CD14-positive monocyte (primary cell): Measurements from ENCODE around the gene RRBP1. TPM values are rescaled to one million over a fixed set of nuclear protein-coding genes. Genes with fewer than 3 reads are reported as not detected.

Experiments
- DNase-seq, 3 donors: peaks; one replicate each; pipeline ENCODE4 v3.0.0-alpha.2; 2011 to 2022
- H2AFZ ChIP-seq: 2 replicates; pipeline ENCODE4 v1.6.0; 2012; ENCODE audit warnings: mild to moderate bottlenecking, low read depth, low read length, inconsistent platforms; ENCODE audit not compliant: insufficient read depth, poor library complexity, severe bottlenecking
- H3K27ac ChIP-seq, 2 donors: 1 replicate in 1 of 2; 2 replicates in 1 of 2; pipeline ENCODE4 v1.5.1; 2012 to 2013; ENCODE audit warnings: low read length in 2 of 2, control low read depth in 1 of 2, inconsistent platforms in 1 of 2, low read depth in 1 of 2, mild to moderate bottlenecking in 1 of 2
- H3K27me3 ChIP-seq, 2 donors: one replicate each; pipeline versions ENCODE4 v1.6.0 to v1.6.1; 2011 to 2013; ENCODE audit warnings: low read length in 2 of 2; ENCODE audit not compliant: control insufficient read depth in 2 of 2, insufficient read depth in 2 of 2
- H3K36me3 ChIP-seq, 2 donors: replicated peaks in 1 of 2; 1 replicate in 1 of 2; 2 replicates in 1 of 2; pipeline versions ENCODE4 v1.5.1 to v1.6.1; 2012 to 2013; ENCODE audit warnings: low read length in 2 of 2, control low read depth in 1 of 2, inconsistent platforms in 1 of 2, mild to moderate bottlenecking in 1 of 2; ENCODE audit not compliant: insufficient read depth in 2 of 2, control insufficient read depth in 1 of 2
- H3K4me1 ChIP-seq, 2 donors: 1 replicate in 1 of 2; 2 replicates in 1 of 2; pipeline versions ENCODE4 v1.5.1 to v1.6.1; 2012 to 2013; ENCODE audit warnings: low read length in 2 of 2, control low read depth in 1 of 2, inconsistent platforms in 1 of 2, mild to moderate bottlenecking in 1 of 2, moderate library complexity in 1 of 2; ENCODE audit not compliant: insufficient read depth in 2 of 2, control insufficient read depth in 1 of 2
- H3K4me2 ChIP-seq: replicated peaks from 2 replicates; pipeline ENCODE3; 2012; ENCODE audit warnings: low read length, moderate library complexity, mild to moderate bottlenecking; ENCODE audit not compliant: poor library complexity, severe bottlenecking; ENCODE audit errors: extremely low read depth
- H3K4me3 ChIP-seq, 3 experiments: fragments of 200-600 bp in 1 of 3; sonication (generic) in 1 of 3; replicated peaks in 1 of 3; 1 replicate in 2 of 3; 2 replicates in 1 of 3; pipeline ENCODE4 v1.5.1; 2011 to 2013; ENCODE audit warnings: low read length in 3 of 3, mild to moderate bottlenecking in 3 of 3, control low read depth in 2 of 3, low read depth in 2 of 3, inconsistent platforms in 1 of 3, moderate library complexity in 1 of 3
- H3K79me2 ChIP-seq: 2 replicates; pipeline ENCODE4 v1.6.0; 2012; ENCODE audit warnings: mild to moderate bottlenecking, control low read depth, inconsistent platforms, low read length, moderate library complexity; ENCODE audit not compliant: insufficient read depth
- H3K9ac ChIP-seq: 2 replicates; pipeline ENCODE4 v1.6.0; 2017; ENCODE audit warnings: low read length, mild to moderate bottlenecking; ENCODE audit not compliant: insufficient read depth, poor library complexity, severe bottlenecking
- H3K9me3 ChIP-seq, 2 donors: replicated peaks in 1 of 2; 1 replicate in 1 of 2; 2 replicates in 1 of 2; pipeline versions ENCODE4 v1.5.1 to v1.6.1; 2012 to 2013; ENCODE audit warnings: low read length in 2 of 2, control low read depth in 1 of 2; ENCODE audit not compliant: control insufficient read depth in 1 of 2, insufficient read depth in 1 of 2
- H4K20me1 ChIP-seq: 2 replicates; pipeline ENCODE4 v1.6.0; 2012; ENCODE audit warnings: mild to moderate bottlenecking, low read length, control low read depth, moderate library complexity; ENCODE audit not compliant: insufficient read depth
- H3K27ac Mint-ChIP-seq, 7 donors: one replicate each; pipeline ENCODE4 v1.8.0; 2020; ENCODE audit warnings: mild to moderate bottlenecking in 7 of 7, mixed read lengths in 7 of 7, moderate library complexity in 6 of 7, inconsistent platforms in 2 of 7
- H3K27me3 Mint-ChIP-seq, 3 donors: one replicate each; pipeline ENCODE4 v1.8.0; 2021 to 2022; ENCODE audit warnings: low read depth in 3 of 3, mild to moderate bottlenecking in 3 of 3, mixed read lengths in 3 of 3, moderate library complexity in 3 of 3, inconsistent platforms in 1 of 3
- H3K36me3 Mint-ChIP-seq, 2 donors: one replicate each; pipeline ENCODE4 v1.8.0; 2020; ENCODE audit warnings: mixed read lengths in 2 of 2, inconsistent platforms in 1 of 2, mild to moderate bottlenecking in 1 of 2
- H3K4me1 Mint-ChIP-seq: one replicate; pipeline ENCODE4 v1.8.0; 2020; ENCODE audit warnings: mild to moderate bottlenecking, mixed read lengths
- H3K4me3 Mint-ChIP-seq, 2 donors: one replicate each; pipeline ENCODE4 v1.8.0; 2020; ENCODE audit warnings: mild to moderate bottlenecking in 2 of 2, mixed read lengths in 2 of 2, moderate library complexity in 1 of 2
- H3K9me3 Mint-ChIP-seq, 7 donors: one replicate each; pipeline ENCODE4 v1.8.0; 2020 to 2022; ENCODE audit warnings: mixed read lengths in 7 of 7, mild to moderate bottlenecking in 6 of 7, moderate library complexity in 6 of 7, inconsistent platforms in 2 of 7
- whole genome bisulfite sequencing: methylation state at CpG from one replicate; pipeline ENCODE4 v1.1.5; 2013; ENCODE audit warnings: missing lambda C conversion rate; ENCODE audit not compliant: insufficient coverage; 5-methylcytosine and 5-hydroxymethylcytosine counted together
- intact Hi-C, 2 donors: fragments of 100-400 bp; cut with micrococcal nuclease; formaldehyde crosslinking; loops; one replicate each; pipeline versions ENCODE4 v1.15.0 to v1.15.1; 2023
- polyA plus RNA-seq, 3 donors: library from polyadenylated mRNA; depleted of rRNA in 1 of 3; unstranded in 2 of 3; stranded (reverse) in 1 of 3; fragments of 300-500 nt in 2 of 3; fragments of >200 nt in 1 of 3; fragmentation: Illumina TruSeq in 2 of 3; gene quantifications; 1 replicate in 2 of 3; 2 replicates in 1 of 3; pipeline ENCODE4 v1.2.3, GENCODE V29; 2012 to 2021
- TF ChIP-seq, protein P1 (sequence below): fragments of 200-600 bp; IDR thresholded peaks from one replicate; pipeline ENCODE4 v1.8.0; 2022; ENCODE audit warnings: antibody characterized with exemption, mild to moderate bottlenecking

RRBP1 gene
- polyA plus RNA-seq, 3 donors, result 4.7 to 22.2 (median 7.5) TPM

DNA sequence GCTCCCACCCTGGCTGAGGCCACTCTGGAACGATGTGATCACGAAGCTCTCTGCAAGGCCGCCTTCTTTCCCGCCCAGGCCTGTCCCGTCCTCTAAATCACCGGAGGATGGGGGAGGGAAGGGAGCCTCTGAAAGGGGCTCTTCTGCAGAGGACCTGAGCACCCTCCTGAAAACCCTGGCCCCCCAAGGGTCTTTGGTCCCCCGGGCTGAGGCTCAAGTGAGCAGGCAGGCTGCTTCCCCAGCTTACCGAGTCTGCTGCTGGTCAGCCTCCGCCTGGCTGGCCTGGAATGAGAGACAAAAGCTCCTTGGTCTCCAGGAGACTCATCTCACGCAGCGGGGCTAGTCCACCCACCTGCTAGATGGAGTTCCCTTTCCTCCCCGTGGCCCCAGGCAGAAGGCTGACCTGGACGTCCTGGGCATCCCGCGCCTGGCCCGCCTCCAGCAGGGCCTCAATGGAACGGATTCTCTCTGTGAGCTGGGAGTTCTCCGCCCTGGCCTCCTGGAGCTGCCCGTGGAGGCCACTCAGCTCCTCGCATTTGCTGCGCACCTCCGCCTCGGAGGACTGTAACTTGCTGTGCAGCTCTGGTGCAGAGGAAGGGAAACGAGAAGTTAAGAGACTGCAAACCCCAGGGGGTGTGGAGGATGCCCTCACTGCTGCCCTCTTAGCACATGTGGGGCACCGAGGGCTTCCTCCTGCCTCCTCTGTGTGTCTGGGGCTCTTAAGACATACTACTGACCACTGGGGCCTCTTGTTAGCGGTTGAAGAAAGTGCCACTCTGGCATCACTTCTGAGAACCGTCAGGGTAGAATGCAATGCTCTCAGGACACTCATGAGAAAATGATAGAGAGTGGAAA, 54.7 kb downstream of the RRBP1 start:
- no peaks in the 10 kb centered on the region for H3K9me3 ChIP-seq
- intact Hi-C loops, result no loop called here
- Mint-ChIP-seq H3K4me3 (no peak overlapping the region), H3K9me3 (no peaks in the 10 kb centered on the region), H3K4me1 (peaks cover 15% of the 10 kb centered on the region), H3K36me3 (peaks cover 80 to 97% of the 10 kb centered on the region in 2 donors), H3K27me3 (peaks cover 0 to 1% (median 0%) of the 10 kb centered on the region in 3 donors), H3K27ac (peak overlapping the region in 5 of 7 donors; percentile 46 to 70 (median 52))
- H3K36me3 ChIP-seq, result peaks cover 96 to 100% of the 10 kb centered on the region in 2 donors
- WGBS, result 46% methylated on average over 17 of the region's 27 CpGs
- no peaks in the 10 kb centered on the region for H4K20me1 ChIP-seq
- H3K4me1 ChIP-seq, result no peaks in the 10 kb centered on the region
- TF ChIP-seq, protein P1, sequence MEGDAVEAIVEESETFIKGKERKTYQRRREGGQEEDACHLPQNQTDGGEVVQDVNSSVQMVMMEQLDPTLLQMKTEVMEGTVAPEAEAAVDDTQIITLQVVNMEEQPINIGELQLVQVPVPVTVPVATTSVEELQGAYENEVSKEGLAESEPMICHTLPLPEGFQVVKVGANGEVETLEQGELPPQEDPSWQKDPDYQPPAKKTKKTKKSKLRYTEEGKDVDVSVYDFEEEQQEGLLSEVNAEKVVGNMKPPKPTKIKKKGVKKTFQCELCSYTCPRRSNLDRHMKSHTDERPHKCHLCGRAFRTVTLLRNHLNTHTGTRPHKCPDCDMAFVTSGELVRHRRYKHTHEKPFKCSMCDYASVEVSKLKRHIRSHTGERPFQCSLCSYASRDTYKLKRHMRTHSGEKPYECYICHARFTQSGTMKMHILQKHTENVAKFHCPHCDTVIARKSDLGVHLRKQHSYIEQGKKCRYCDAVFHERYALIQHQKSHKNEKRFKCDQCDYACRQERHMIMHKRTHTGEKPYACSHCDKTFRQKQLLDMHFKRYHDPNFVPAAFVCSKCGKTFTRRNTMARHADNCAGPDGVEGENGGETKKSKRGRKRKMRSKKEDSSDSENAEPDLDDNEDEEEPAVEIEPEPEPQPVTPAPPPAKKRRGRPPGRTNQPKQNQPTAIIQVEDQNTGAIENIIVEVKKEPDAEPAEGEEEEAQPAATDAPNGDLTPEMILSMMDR, result no peak
- no peak overlapping the region for H3K27ac ChIP-seq
- H3K4me3 ChIP-seq, result no peak overlapping the region
- H3K79me2 ChIP-seq, result no peaks in the 10 kb centered on the region
- H3K4me2 ChIP-seq, result no peak overlapping the region
- H3K27me3 ChIP-seq, result no peaks in the 10 kb centered on the region
- H2AFZ ChIP-seq, result no peak overlapping the region
- H3K9ac ChIP-seq, result no peak overlapping the region
- no peak for DNase-seq

DNA sequence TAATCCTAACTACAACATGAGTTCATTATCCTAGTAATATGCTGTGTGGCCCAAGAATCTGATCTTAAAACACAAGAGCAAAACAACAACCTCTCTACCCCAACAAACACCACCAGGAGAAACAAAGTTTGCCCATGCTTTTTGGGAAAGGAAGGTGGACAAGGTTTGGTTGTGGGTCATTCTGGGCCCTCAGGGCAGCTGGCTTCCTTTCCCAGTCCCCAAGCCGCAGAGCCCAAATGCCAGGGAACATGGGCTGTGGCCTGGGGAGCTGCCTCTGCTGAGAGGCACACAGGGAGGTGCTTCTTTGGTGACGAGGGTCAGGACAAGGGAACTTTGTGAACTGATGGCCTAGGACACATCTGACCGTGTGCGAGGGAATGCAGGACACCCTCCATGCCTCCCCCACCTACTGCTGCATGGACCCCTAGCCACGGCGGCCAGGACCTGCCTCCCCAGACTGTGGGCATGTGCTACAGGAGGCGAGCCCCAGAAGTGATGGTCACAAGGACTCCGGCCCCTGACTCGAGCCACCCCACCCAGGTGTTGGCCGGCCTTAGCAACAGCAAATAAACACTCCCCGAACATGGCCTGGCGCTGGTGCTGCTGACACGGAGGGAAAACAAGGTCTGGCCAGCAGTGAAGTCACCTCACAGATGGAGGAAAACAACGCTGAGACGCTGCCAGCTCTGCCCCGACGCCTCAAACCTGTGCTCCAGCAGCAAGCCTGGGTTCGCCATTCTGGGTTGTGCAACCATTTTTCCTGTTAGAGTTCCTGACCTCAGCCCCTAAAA, 55.6 kb downstream of the RRBP1 start:
- no peaks in the 10 kb centered on the region for H3K4me1 ChIP-seq
- TF ChIP-seq, protein P1, result no peak
- peak overlapping the region in 1 of 2 donors; percentile 5 for H3K27ac ChIP-seq
- H3K79me2 ChIP-seq, result no peaks in the 10 kb centered on the region
- peaks cover 96 to 100% of the 10 kb centered on the region in 2 donors for H3K36me3 ChIP-seq
- Mint-ChIP-seq H3K9me3 (no peaks in the 10 kb centered on the region), H3K4me3 (no peak overlapping the region), H3K27ac (peak overlapping the region in 4 of 7 donors; percentile 35 to 69 (median 56)), H3K27me3 (peaks cover 0 to 1% (median 0%) of the 10 kb centered on the region in 3 donors), H3K36me3 (peaks cover 80 to 97% of the 10 kb centered on the region in 2 donors), H3K4me1 (peaks cover 15% of the 10 kb centered on the region)
- no peaks in the 10 kb centered on the region for H3K9me3 ChIP-seq
- no peak for DNase-seq
- H2AFZ ChIP-seq, result no peak overlapping the region
- no peaks in the 10 kb centered on the region for H4K20me1 ChIP-seq
- H3K27me3 ChIP-seq, result no peaks in the 10 kb centered on the region
- no peak overlapping the region for H3K4me2 ChIP-seq
- no peak overlapping the region for H3K9ac ChIP-seq
- intact Hi-C loops, result no loop called here
- WGBS, result 75% methylated on average over 18 of the region's 18 CpGs
- H3K4me3 ChIP-seq, result no peak overlapping the region
